CD4-positive, alpha-beta T cell treated with Interleukin-6 at 100 ng/mL for 8 hours (primary cell): Measurements from ENCODE around the gene FOXI1.

Experiments
- DNase-seq: peaks from one replicate; pipeline ENCODE4 v3.0.0-alpha.2; 2020; ENCODE audit warnings: mixed read lengths, low spot score

FOXI1 gene

GRCh38 chr5:170151097-170151831, 45.6 kb downstream of the FOXI1 start:
- DNase-seq: no peak

- DNase-seq: no peak
Measured at GRCh38 chr5:170152767-170153166, 47.1 kb downstream of the FOXI1 start.

GRCh38 chr5:170154297-170154696, 48.6 kb downstream of the FOXI1 start:
- DNase-seq: no peak

GRCh38 chr5:170154744-170155143, 49.0 kb downstream of the FOXI1 start:
- no peak for DNase-seq

- DNase-seq: no peak
Measured at GRCh38 chr5:170155771-170156170, 50.1 kb downstream of the FOXI1 start.

GRCh38 chr5:170159101-170159698, 53.5 kb downstream of the FOXI1 start:
- DNase-seq: no peak
